K562 (cell line): ENCODE results near the gene NOP10. TPM values are rescaled to one million over a fixed set of nuclear protein-coding genes. Genes with fewer than 3 reads are reported as not detected.
A peak's percentile ranks its signal among the peaks of the same experiment; 100 is the strongest.

Source experiments
- ARHGAP35 ChIP-seq: fragments of 450-650 bp; IDR thresholded peaks from 2 replicates; pipeline ENCODE4 v1.6.1; 2018; ENCODE audit not compliant: partially characterized antibody
- CBX8 ChIP-seq: fragments of 200-600 bp; sonication (generic); IDR thresholded peaks from 2 replicates; pipeline ENCODE4 v1.6.1; 2012; ENCODE audit warnings: borderline replicate concordance, mixed run types, low read depth, mild to moderate bottlenecking, moderate library complexity, mixed read lengths, low read length, control low read depth, inconsistent platforms; ENCODE audit not compliant: poor library complexity, severe bottlenecking; ENCODE audit errors: extremely low read depth
- CHD2 ChIP-seq: IDR thresholded peaks from 2 replicates; pipeline ENCODE4 v1.6.1; 2011; ENCODE audit warnings: low read depth, low read length
- E2F3 ChIP-seq: fragments of 250-450 bp; sonication (Bioruptor Pico); IDR thresholded peaks from 2 replicates; pipeline ENCODE4 v1.4.0; 2020; ENCODE audit warnings: mild to moderate bottlenecking
- GATAD2B ChIP-seq: fragments of 450-650 bp; IDR thresholded peaks from 2 replicates; pipeline ENCODE4 v1.6.1; 2017; ENCODE audit warnings: mild to moderate bottlenecking, borderline replicate concordance
- HMG20B ChIP-seq: fragments of 250-450 bp; sonication (Bioruptor Pico); IDR thresholded peaks from 2 replicates; pipeline ENCODE4 v1.5.0; 2021; ENCODE audit warnings: mild to moderate bottlenecking
- HNRNPH1 ChIP-seq: fragments of 200-400 bp; formaldehyde crosslinking; optimal IDR thresholded peaks from 2 replicates; pipeline ENCODE3; 2017; ENCODE audit warnings: low read depth, mild to moderate bottlenecking, low read length, moderate library complexity
- KAT8 ChIP-seq: fragments of 450-650 bp; IDR thresholded peaks from 2 replicates; pipeline ENCODE4 v1.6.1; 2016; ENCODE audit warnings: low read depth, mild to moderate bottlenecking
- KDM2B ChIP-seq: fragments of 250-450 bp; sonication (Bioruptor Pico); IDR thresholded peaks from 2 replicates; pipeline ENCODE4 v1.8.0; 2021; ENCODE audit warnings: mild to moderate bottlenecking, moderate library complexity
- KLF6 ChIP-seq: fragments of 250-450 bp; sonication (Bioruptor Pico); IDR thresholded peaks from 2 replicates; pipeline ENCODE4 v1.4.0; 2020; ENCODE audit warnings: mild to moderate bottlenecking, moderate library complexity, borderline replicate concordance
- MEIS2 ChIP-seq: fragments of 450-650 bp; IDR thresholded peaks from 2 replicates; pipeline ENCODE4 v1.6.1; 2014; ENCODE audit warnings: mild to moderate bottlenecking; ENCODE audit not compliant: partially characterized antibody
- NUFIP1 ChIP-seq: fragments of 450-650 bp; IDR thresholded peaks from 2 replicates; pipeline ENCODE4 v1.6.1; 2018; ENCODE audit not compliant: partially characterized antibody
- TFAM ChIP-seq: fragments of 250-450 bp; sonication (Bioruptor Pico); conservative IDR thresholded peaks from 2 replicates; pipeline ENCODE4 v1.5.0; 2021; ENCODE audit warnings: mild to moderate bottlenecking, moderate library complexity
- ZNF444 ChIP-seq: fragments of 250-450 bp; sonication (Bioruptor Pico); IDR thresholded peaks from 2 replicates; pipeline ENCODE4 v1.4.0; 2020; ENCODE audit warnings: mild to moderate bottlenecking, moderate library complexity
- ZSCAN29 ChIP-seq: fragments of 450-650 bp; IDR thresholded peaks from 2 replicates; pipeline ENCODE4 v1.6.1; 2017
- polyA plus RNA-seq, 8 experiments: library from polyadenylated mRNA; depleted of rRNA in 4 of 8; stranded (reverse) in 5 of 8; unstranded in 3 of 8; fragments of >200 nt; fragmentation: Nextera tagmentation in 2 of 8; fragmentation: Illumina TruSeq in 1 of 8; extraction: Ambion mirVana in 2 of 8; extraction: Trizol in 1 of 8; gene quantifications; 2 replicates each; pipeline versions ENCODE4 v1.2.1 to v1.2.3, GENCODE V29; 2011 to 2014; ENCODE audit warnings: inconsistent platforms in 1 of 8, missing spikeins in 1 of 8
- total RNA-seq, 7 experiments: library from RNA; depleted of rRNA in 6 of 7; stranded (reverse); fragments of >200 nt in 6 of 7; fragmentation: Illumina TruSeq in 2 of 7; extraction: Trizol in 2 of 7; gene quantifications; 2 replicates each; pipeline versions ENCODE4 v1.2.1 to v1.2.3, GENCODE V29; 2011 to 2021; ENCODE audit warnings: low replicate concordance in 1 of 7
- TF ChIP-seq, protein P1 (sequence below): sonication (generic); formaldehyde crosslinking; IDR thresholded peaks from 2 replicates; pipeline ENCODE4 v1.8.0; 2023; ENCODE audit warnings: mild to moderate bottlenecking, missing genetic modification reagents
- TF ChIP-seq, protein P2 (sequence below): fragments of 250-450 bp; sonication (Bioruptor Pico); IDR thresholded peaks from 2 replicates; pipeline ENCODE4 v1.5.0; 2021; ENCODE audit warnings: mild to moderate bottlenecking, moderate library complexity
- TF ChIP-seq, protein P3 (sequence below): fragments of 250-450 bp; sonication (Bioruptor Pico); IDR thresholded peaks from 2 replicates; pipeline ENCODE4 v1.8.0; 2022; ENCODE audit warnings: moderate library complexity, mild to moderate bottlenecking, inconsistent platforms
- TF ChIP-seq, protein P4 (sequence below): fragments of 450-650 bp; IDR thresholded peaks from 2 replicates; pipeline ENCODE4 v1.7.0; 2016; ENCODE audit warnings: borderline replicate concordance

NOP10 gene
- total and polyA plus RNA-seq, 9 of the 15 experiments (the other 6 are each of a cell fraction or from before 2014, with no cell fraction given), result 250 to 1,663 (median 449) TPM

- TF ChIP-seq GATAD2B (no peak), HMG20B (CRISPR knock-in tag) (no peak), ZNF444 (no peak), CHD2 (no peak), KLF6 (CRISPR knock-in tag) (no peak), KDM2B (CRISPR knock-in tag) (no peak), HNRNPH1 (no peak), ZSCAN29 (peak; percentile 31; the same call in 1 of the 2 replicates), TFAM (CRISPR knock-in tag) (no peak), CBX8 (no peak), KAT8 (no peak), MEIS2 (peak; percentile 69), ARHGAP35 (no peak), E2F3 (CRISPR knock-in tag) (no peak), NUFIP1 (no peak)
- TF ChIP-seq, protein P1, sequence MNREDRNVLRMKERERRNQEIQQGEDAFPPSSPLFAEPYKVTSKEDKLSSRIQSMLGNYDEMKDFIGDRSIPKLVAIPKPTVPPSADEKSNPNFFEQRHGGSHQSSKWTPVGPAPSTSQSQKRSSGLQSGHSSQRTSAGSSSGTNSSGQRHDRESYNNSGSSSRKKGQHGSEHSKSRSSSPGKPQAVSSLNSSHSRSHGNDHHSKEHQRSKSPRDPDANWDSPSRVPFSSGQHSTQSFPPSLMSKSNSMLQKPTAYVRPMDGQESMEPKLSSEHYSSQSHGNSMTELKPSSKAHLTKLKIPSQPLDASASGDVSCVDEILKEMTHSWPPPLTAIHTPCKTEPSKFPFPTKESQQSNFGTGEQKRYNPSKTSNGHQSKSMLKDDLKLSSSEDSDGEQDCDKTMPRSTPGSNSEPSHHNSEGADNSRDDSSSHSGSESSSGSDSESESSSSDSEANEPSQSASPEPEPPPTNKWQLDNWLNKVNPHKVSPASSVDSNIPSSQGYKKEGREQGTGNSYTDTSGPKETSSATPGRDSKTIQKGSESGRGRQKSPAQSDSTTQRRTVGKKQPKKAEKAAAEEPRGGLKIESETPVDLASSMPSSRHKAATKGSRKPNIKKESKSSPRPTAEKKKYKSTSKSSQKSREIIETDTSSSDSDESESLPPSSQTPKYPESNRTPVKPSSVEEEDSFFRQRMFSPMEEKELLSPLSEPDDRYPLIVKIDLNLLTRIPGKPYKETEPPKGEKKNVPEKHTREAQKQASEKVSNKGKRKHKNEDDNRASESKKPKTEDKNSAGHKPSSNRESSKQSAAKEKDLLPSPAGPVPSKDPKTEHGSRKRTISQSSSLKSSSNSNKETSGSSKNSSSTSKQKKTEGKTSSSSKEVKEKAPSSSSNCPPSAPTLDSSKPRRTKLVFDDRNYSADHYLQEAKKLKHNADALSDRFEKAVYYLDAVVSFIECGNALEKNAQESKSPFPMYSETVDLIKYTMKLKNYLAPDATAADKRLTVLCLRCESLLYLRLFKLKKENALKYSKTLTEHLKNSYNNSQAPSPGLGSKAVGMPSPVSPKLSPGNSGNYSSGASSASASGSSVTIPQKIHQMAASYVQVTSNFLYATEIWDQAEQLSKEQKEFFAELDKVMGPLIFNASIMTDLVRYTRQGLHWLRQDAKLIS (CRISPR knock-in tag), result peak; percentile 51; the same call in 1 of the 2 replicates
- TF ChIP-seq, protein P2, sequence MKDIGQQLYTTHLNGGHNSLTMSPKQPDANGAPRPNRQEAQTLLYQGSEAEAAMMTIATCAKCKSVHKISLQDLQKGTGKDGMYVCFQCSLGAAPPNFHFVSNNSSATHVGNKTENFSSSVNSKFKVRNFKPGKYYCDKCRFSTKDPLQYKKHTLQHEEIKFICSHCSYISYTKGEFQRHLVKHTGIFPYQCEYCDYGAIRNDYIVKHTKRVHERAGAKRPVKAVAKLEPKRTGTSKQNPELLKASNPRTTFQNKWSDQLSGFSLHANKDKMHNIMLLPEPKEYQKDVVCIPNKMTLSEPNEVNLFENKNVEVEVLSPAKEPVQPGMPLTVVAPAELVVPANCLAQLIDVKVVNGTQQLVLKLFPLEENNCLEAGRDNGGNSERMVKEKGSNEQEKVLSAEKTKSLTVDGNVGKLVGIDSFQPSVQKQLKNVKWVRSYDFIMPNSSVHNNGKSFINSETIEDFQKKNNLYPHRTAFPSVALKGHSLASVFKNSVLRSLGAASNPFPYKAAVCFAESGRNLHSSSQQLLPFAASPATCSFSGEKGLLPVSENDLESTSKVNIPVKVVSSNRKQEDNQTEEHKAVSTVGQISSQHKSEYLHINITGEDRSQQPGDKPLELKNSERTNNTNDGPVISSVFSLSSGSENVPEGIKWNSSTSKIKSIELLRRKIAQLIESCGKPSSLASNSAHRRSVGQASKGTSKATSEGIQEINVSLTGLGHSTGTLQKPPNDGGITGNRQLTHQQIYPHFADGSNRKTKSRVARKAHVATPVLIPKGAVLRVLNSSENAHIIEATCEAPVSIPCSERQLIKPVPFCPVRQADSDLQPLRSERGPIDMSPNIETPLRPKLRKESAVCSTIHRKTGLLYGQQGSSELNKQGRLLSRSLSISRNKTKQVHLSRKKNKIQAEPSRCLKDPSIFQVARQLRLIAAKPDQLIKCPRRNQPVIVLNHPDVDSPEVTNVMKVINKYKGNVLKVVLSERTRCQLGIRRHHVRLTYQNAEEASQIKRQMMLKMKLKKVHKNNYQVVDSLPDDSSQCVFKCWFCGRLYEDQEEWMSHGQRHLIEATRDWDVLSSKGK (CRISPR knock-in tag), result no peak
- TF ChIP-seq, protein P3, sequence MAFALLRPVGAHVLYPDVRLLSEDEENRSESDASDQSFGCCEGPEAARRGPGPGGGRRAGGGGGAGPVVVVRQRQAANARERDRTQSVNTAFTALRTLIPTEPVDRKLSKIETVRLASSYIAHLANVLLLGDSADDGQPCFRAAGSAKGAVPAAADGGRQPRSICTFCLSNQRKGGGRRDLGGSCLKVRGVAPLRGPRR (CRISPR knock-in tag), result no peak
- TF ChIP-seq, protein P4, sequence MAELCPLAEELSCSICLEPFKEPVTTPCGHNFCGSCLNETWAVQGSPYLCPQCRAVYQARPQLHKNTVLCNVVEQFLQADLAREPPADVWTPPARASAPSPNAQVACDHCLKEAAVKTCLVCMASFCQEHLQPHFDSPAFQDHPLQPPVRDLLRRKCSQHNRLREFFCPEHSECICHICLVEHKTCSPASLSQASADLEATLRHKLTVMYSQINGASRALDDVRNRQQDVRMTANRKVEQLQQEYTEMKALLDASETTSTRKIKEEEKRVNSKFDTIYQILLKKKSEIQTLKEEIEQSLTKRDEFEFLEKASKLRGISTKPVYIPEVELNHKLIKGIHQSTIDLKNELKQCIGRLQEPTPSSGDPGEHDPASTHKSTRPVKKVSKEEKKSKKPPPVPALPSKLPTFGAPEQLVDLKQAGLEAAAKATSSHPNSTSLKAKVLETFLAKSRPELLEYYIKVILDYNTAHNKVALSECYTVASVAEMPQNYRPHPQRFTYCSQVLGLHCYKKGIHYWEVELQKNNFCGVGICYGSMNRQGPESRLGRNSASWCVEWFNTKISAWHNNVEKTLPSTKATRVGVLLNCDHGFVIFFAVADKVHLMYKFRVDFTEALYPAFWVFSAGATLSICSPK, result no peak
These were observed 24.5 kb downstream of the NOP10 start (continued) for GRCh38 chr15:34318277-34319079.
